Measurements from ENCODE around the gene MAGI1.

DNA sequence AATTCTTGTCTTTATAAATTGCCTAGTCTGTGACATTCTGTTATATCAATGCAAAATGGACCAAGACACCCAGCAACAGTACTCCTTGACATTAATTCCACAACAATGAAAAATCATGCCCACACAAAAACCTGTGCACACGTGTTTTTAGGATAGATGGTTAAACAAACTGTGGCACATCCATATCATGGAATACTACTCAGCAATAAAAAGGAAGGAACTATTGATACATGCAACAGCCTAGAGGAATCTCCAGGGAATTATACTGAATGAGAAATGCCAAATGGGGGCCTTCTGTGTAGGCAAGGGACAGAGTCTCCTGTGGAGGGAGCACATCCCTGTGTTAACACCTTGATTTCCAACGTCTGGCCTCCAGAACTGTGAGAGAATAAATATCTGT is 388.5 kb downstream of the MAGI1 start:
- TF ChIP-seq POLR2A (IDR thresholded peaks at IDR 0.05), result no peak
- TF ChIP-seq, protein P1, sequence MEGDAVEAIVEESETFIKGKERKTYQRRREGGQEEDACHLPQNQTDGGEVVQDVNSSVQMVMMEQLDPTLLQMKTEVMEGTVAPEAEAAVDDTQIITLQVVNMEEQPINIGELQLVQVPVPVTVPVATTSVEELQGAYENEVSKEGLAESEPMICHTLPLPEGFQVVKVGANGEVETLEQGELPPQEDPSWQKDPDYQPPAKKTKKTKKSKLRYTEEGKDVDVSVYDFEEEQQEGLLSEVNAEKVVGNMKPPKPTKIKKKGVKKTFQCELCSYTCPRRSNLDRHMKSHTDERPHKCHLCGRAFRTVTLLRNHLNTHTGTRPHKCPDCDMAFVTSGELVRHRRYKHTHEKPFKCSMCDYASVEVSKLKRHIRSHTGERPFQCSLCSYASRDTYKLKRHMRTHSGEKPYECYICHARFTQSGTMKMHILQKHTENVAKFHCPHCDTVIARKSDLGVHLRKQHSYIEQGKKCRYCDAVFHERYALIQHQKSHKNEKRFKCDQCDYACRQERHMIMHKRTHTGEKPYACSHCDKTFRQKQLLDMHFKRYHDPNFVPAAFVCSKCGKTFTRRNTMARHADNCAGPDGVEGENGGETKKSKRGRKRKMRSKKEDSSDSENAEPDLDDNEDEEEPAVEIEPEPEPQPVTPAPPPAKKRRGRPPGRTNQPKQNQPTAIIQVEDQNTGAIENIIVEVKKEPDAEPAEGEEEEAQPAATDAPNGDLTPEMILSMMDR (IDR thresholded peaks at IDR 0.05), result no peak

All from prostate gland (tissue), 2 donors.